Measurements from ENCODE around the gene SH3PXD2A. TPM values are rescaled to one million over a fixed set of nuclear protein-coding genes. Genes with fewer than 3 reads are reported as not detected.

The SH3PXD2A gene
- total RNA-seq, 1 experiment from 2014 or later = 0.48 TPM

DNA sequence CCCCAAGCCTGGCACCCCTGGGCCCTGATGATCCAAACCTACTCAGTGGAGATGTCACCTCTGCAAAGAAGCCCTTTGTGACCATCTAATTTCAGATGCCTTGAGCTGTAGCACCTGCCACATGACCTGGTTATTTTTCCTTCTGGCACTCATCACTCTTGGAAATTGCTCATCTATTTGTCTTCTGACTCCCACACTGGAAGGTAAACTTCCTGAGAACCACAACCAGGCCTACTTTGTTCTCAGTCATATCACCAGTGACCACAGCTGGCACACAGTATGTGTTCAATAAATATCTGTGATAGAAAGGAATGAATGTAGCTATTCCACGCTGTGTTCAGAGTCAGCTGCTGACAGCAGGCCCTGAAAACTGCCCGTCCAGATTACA is 97.1 kb downstream of the SH3PXD2A start:
- in situ Hi-C loops (cut with HindIII; ENCODE audit: low pct_unique_long_range_greater_than_20kb, low sequenced_read_pairs) = no loop called here
- no peak for DNase-seq (ENCODE audit: low read depth, low spot score)

DNA sequence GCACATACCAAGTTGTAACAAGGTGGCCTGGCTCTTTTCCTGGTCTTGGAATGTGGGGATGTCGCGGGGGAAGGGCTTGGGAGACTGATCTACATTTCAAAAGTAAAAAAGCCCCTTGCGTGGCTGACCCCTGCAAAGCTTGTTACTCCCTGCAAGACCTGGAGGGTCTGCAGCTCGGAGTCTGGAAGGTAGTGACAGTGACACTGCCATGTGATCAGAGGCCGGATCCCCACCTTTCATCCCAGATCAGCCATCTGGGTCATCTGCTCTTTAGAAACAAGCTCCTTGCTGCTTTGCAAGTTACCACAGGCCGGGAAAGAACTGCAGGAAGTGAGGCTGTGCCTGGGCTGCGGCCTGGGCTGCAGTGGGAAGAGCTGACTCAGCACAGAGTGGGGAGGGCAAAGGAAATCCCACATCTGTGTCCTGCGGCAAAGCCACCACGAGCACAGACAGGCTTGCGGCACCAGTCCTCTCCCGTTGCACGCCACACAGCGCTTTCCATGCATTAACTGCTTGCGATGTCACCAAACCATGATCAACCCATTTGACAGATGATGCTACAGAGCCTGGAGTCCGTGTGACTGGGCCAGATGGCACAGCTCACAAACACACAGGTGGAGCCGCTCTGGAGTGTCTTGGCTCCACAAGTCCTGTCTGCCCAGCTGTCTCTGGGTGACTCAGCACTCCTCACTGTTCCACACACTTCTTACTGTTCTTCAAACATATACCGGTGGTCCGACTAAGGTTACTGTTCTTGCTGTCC is 97.7 kb downstream of the SH3PXD2A start:
- no peak for DNase-seq (ENCODE audit: low read depth, low spot score)
- in situ Hi-C loops (cut with HindIII; ENCODE audit: low pct_unique_long_range_greater_than_20kb, low sequenced_read_pairs) = no loop called here

DNA sequence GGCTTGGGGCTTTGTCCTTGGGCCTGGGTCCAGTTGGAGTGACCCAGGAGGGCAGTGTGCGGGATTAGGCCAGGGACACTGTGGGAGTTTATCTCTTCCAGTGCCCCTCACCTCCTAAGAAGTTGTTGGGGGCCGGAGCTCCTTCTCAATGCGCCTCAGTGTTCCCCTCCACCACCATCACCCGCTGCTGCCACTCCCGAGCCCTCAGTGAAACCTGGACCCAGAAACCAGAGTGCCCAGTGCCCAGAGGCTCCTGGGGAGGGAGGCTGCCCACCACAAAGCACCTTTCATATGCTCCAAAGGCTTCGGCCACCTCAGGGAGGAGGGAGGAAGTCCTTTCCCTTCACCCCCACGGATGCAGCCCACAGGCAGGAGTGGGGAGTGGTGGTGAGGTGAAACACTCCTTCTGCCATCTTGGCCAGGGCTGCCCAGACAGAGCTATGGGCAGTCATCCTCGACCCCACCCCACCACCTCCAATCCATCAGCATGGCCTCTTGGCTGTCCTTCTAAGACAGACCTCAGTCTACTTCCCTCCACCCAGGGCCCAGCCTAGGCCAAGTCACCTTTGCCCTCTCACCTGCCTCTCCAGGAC is 99.0 kb downstream of the SH3PXD2A start:
- no peak for DNase-seq (ENCODE audit: low read depth, low spot score)
- in situ Hi-C loops (cut with HindIII; ENCODE audit: low pct_unique_long_range_greater_than_20kb, low sequenced_read_pairs) = no loop called here

DNA sequence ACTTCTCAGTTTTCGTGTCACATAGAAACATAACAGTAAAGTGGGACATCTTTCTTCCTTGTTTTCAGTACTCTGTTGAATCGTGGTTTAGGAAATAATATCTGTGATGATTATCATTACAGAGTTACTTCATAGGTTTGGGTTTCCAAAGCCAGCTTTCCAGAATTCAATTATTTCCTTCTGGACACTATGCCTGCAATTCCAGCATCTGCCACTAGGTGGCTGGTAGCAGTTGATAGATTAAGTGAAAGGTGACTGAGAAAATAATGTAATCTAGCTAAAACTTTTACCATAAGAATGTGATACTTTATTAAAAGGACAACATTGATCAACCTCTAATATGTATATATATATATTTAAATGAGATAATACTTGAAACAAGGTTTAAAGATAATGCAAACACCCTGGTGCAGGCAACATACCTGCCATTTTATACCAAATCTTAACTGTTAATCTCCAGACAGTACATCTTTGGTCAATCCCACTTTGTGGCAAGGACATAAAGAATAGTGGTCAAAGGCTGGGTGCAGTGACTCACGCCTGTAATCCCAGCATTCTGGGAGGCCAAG is 102.6 kb downstream of the SH3PXD2A start:
- peak; percentile 33 for DNase-seq (ENCODE audit: low read depth, low spot score)
- in situ Hi-C loops (cut with HindIII; ENCODE audit: low pct_unique_long_range_greater_than_20kb, low sequenced_read_pairs) = no loop called here

DNA sequence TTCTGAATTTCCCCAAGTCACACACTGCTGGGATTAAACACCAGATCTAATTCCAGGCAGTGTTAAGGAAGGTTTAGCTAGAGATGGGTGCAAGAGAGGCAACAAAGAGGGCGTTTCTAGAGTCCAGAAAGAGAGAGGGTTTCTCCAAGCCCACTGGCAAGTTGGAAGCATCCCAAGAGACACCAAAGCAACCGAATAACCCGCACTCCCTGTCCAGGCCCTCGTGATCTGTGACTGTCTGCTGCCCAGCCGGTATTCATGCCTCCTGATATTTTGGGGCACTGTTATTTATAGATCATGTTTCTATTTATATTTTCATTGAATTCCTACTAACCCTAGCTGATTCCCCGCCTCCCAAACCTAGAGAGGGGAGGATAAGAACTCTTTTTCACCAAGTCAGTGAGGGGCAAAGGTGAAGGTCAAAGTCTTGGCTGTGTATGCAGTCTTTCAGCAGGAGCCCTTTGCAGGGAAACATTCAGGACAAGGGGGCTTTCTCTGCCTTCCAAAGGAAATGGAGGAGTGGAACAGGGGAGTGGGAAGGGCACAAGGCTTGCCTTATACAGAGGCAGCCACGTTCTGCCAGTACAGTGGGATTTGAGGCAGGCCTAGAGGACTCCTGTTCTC is 103.6 kb downstream of the SH3PXD2A start:
- no peak for DNase-seq (ENCODE audit: low read depth, low spot score)
- in situ Hi-C loops (cut with HindIII; ENCODE audit: low pct_unique_long_range_greater_than_20kb, low sequenced_read_pairs) = no loop called here

DNA sequence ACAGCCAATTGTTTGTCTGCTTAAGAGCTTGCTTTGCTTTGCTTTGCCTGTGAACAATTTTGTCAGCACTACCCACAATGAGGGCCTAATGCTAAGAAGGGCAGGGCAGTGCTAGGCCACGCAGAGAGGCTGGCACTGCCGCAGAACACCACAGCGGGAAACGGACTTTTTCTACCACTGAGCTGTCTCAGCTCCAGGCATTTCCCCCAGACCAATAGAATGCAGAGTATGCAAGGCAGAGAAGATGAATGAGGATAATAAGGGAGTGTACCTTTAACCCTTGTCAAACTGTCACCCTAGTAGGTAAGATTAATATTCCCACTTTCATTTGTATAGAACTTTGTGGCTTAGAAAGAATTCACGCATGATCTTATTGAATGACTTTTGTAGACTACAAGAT is 104.5 kb downstream of the SH3PXD2A start:
- no peak for DNase-seq (ENCODE audit: low read depth, low spot score)

DNA sequence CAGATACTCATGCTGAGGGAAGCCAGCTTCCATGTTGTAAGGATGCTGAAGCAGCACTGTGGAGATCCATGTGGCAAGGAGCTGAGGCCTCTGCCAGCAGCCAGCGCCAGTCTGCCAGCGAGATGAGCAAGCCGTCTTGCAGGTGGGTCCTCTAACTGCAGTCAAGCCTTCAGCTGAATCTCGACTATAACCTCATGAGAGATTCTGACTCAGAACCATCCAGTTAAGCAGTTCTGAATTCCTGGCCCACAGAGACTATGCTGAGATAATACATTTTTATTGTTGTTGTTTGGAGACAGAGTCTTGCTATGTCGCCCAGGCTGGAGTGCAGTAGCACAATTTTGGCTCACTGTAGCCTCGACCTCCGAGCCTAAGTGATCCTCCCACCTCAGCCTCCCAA is 105.6 kb downstream of the SH3PXD2A start:
- in situ Hi-C loops (cut with HindIII; ENCODE audit: low pct_unique_long_range_greater_than_20kb, low sequenced_read_pairs) = no loop called here
- DNase-seq (ENCODE audit: low read depth, low spot score) = no peak

More for the DNA sequence above, 104.5 kb downstream of the SH3PXD2A start:
- in situ Hi-C loops (cut with HindIII; ENCODE audit: low pct_unique_long_range_greater_than_20kb, low sequenced_read_pairs) = no loop called here

DNA sequence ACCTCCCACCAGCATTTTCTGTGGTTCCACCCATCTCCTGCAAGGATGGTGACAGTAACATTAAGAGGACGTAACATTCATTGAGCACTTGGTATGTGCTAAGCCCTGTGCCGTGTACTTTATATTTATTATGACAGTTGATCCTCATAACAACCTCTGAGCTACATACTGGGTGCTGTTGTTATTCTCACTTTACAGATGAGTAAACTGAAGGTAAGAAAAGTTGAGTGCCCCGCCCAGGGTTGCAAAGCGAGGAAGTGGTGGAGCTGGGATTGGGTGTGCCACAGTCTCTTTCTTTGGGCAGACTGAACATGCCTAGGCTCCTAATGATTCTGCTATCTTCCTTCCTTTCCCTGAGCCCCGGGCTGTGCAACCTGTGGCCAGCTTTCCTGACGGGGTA is 107.4 kb downstream of the SH3PXD2A start:
- DNase-seq (ENCODE audit: low read depth, low spot score) = no peak
- in situ Hi-C loops (cut with HindIII; ENCODE audit: low pct_unique_long_range_greater_than_20kb, low sequenced_read_pairs) = no loop called here

DNA sequence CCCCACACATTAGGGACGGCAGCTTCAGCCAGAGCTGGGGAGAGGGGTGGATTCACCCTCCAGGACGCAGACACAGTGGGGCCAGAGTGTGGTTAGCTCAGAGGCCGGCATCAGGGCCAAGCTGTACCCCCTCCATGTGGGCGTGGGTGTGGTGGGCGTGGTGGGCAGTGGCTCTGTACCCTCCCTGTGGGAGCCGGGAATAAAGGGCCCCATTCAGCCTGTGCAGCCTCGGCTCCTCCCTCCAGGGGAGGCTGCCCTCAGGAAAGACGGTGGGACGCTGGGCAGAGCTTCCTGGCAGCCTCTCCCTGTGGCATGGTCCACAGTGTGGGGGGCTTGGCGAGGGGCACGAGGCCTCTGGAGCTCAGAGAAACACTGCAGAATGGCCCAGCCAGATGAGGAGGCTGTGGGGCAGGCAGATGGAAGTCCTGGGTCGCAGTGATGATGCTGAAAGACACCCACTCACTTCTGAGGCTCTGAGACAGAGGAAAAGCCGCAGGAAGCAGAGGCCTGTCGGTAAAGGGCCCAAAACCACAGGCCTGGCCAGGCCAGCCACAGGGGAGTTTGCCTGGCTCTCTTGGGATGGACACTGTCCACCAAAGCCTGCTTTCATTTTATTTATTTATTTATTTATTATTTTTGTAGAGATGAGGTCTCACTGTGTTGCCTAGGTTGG is 108.0 kb downstream of the SH3PXD2A start:
- in situ Hi-C loops (cut with HindIII; ENCODE audit: low pct_unique_long_range_greater_than_20kb, low sequenced_read_pairs) = no loop called here
- no peak for DNase-seq (ENCODE audit: low read depth, low spot score)

DNA sequence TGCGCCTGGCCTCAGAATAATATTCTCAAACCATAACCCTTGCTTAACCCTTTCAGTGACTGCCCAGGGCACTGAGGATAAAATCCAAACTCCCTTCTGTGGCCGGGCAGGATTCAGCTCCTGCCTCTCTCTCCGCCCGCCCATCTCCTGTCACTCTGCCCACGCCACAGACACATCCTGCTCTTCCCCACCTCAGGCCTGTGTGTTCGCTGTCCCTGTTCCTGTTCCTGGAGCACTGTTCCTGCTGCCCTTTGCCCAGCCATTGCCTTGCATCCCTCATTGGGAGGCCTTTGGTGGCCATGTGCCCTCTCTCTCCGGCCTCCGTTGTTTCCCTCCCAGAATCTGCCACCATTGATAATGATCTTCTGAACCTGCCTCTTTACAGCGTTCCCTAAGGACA is 108.8 kb downstream of the SH3PXD2A start:
- in situ Hi-C loops (cut with HindIII; ENCODE audit: low pct_unique_long_range_greater_than_20kb, low sequenced_read_pairs) = no loop called here
- no peak for DNase-seq (ENCODE audit: low read depth, low spot score)

DNA sequence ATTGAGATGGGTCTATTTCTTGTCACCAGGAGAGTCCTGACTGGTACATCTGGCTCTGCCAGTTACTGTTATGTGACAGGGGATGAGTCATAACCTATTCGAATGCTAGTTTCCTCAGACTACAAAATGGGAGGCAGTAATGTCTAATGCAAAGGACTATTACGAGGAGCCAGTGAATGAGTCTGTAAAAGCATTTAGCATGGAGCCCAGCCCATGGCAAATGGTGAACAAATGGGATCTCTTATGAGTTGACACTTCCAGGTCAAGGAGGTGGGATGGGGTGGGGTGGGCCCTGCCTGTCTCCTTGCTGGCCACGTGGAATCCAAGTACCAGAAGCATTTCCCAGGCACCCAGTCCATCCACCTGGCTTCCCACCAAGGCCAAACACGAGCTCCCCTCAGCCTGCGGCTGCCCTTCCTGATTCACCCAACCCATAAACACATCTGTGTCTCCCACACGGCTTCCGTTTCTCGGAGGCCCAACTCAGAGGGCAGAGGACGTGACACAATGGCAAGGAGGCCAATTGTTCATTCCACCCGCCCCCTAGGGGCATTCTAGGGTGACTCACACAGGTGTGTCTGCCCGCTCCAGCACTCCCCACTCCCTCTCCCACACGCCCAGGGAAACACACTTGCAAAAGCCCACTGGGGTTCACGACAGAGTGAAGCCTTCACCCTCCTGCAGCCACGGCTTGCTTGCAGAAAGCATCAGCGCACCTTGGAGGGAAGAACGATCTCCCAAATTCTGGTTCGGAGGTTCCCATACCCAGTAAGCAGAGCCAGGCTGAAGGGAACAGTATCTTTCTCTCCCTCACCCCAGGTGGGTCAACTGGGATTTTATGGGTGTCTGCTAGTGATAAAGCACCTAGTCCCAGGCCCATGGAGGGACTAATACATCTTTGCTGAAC is 109.8 kb downstream of the SH3PXD2A start:
- no peak for DNase-seq (ENCODE audit: low read depth, low spot score)
- in situ Hi-C loops (cut with HindIII; ENCODE audit: low pct_unique_long_range_greater_than_20kb, low sequenced_read_pairs) = no loop called here

DNA sequence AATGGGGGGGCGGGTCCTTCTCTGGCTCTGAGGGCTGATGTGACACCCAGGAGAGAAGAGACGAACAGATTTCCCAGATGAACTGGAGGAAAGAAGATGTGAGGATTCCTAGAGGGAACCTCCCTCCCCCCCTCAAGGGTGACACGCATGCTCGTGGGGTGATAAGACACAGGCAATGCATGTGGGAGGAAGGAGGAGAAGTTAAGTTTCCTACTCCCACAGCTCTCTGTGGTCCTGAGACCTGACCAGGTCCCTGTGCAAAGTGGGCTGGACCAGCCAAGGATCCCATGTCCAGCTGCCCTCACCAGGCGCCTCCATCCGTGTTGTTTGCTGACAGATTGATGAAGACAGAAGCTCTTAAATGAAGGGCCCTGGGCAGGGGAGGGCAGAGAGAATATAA is 112.6 kb downstream of the SH3PXD2A start:
- in situ Hi-C loops (cut with HindIII; ENCODE audit: low pct_unique_long_range_greater_than_20kb, low sequenced_read_pairs) = no loop called here
- no peak for DNase-seq (ENCODE audit: low read depth, low spot score)

DNA sequence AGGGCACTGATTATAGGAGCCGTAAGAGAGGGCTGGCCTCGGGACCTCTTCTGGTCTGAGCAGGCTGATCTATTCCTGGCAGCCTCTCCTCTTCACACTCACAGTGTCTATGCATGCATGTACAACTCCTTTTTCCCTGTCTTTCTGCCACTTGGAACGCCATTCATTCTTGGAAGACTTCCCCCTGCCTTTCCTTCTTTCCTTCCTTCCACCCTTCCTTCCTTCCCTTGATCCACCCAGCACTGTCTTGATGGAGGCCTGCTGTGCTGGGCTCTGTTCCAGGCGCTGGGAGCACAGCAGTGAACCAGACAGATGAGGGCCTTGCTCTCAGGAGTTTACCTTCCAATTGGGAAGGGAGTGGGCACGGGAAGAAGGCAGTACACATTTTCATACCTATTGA is 114.8 kb downstream of the SH3PXD2A start:
- DNase-seq (ENCODE audit: low read depth, low spot score) = no peak
- in situ Hi-C loops (cut with HindIII; ENCODE audit: low pct_unique_long_range_greater_than_20kb, low sequenced_read_pairs) = no loop called here

DNA sequence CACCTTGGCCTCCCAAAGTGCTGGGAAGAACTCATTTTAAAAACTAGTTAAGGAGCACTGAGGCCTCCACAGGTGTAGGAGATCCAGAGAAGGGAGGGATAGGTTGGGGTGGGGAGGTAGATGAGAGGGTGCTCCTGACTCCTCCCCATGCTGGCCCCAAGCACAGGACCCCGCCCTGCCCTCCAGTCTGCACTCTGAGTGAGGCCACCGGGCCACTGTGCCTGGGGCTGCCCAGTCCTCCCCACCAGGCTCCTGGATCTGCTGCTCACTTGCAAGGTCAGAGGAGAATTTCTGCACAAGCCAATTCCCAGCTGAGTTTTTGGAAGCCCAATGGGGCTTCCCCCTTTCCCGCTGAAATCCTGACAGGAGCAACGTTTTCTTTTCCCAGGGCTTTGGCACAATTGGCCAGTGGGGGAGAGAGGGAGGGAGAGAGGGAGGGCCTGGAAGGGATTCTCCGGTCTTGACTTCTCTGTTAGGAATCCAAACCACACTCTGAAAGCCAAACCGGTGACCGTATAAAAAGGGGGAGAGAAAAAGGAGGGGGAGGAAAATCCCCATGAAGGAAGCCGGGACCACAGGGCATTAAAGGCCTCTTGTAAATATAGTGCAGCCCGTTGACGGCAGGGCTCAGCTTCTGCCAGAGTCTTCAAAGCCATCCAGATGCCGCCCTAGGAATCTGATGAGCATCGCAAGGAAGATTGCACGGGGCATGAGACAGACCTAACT is 116.2 kb downstream of the SH3PXD2A start:
- no peak for DNase-seq (ENCODE audit: low read depth, low spot score)
- in situ Hi-C loops (cut with HindIII; ENCODE audit: low pct_unique_long_range_greater_than_20kb, low sequenced_read_pairs) = no loop called here

DNA sequence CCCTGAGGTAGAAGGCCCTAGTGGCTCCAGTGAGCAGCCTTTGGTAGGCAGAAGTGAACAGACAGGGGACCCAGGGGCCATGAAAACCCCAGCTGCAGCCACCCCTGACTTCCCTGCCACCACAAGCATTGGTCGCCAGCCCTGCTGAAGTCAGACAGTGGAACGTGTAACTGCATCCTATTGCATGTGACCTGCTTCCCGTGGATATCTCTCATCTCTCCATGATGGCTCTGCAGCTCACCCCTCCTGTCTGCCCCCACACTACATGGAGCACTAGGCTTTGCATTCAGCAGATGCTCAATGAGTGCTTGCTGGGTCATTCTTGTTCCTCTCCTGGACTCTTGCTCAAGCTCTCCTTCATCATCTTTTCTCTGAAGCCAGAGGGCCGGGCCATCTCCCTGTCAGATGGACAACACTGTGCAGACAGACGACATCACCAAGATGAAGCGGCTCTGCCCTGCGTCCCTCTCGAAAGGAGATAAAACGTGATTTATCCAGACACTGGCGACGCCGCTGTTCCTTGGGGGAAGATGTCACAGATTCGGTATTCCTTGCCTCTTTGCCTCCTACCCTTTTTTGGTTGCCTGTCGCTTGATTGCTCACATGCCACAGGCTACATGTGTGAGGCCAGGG is 117.5 kb downstream of the SH3PXD2A start:
- DNase-seq (ENCODE audit: low read depth, low spot score) = no peak
- in situ Hi-C loops (cut with HindIII; ENCODE audit: low pct_unique_long_range_greater_than_20kb, low sequenced_read_pairs) = no loop called here

DNA sequence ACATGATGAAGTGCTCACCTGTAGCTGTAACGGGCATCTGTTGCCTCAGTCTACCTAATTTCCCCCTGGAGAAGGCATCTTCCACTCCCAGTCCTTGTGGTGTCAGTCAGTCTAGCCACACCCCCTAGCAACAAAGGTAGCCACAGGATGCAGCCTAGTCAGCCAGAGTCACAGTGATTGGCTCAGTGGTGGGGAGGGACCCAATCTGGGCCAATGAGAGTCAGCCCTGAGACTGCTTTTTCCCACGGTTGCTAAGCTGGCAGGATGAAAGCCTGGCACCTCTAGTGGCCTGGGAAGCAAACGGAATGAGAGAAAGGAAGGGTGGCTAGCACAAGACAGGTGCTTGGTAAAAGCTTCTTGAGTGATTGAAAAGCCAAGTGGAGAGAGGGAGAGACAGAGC is 118.6 kb downstream of the SH3PXD2A start:
- in situ Hi-C loops (cut with HindIII; ENCODE audit: low pct_unique_long_range_greater_than_20kb, low sequenced_read_pairs) = no loop called here
- peak; percentile 91 for DNase-seq (ENCODE audit: low read depth, low spot score)
